IMR-90 (cell line): ENCODE data around the gene HADH. TPM values are rescaled to one million over a fixed set of nuclear protein-coding genes. Genes with fewer than 3 reads are reported as not detected.

Source experiments
- ATAC-seq: fragments of 200-7000 bp; cut with Tn5 transposase; 2 replicates; pipeline ENCODE4 v1.9.1; 2020; ENCODE audit warnings: low read depth, mild to moderate bottlenecking, moderate library complexity
- BruUV-seq: library from RNA; stranded (reverse); fragments of 400-500 nt; replicated peaks from 2 replicates; lab custom pipeline; 2021; lab: Mats Ljungman, UMichigan
- CTCF ChIA-PET: fragments of 300-600 bp; formaldehyde crosslinking; extraction: SDS; loops from one replicate; lab custom pipeline; 2021; ENCODE audit warnings: antibody characterized with exemption; lab: Yijun Ruan, JAX
- POLR2A ChIA-PET: fragments of 300-600 bp; sonication (Branson Sonifier 250); formaldehyde crosslinking; loops from one replicate; lab custom pipeline; 2022; ENCODE audit warnings: antibody characterized with exemption; ENCODE audit not compliant: unreplicated experiment; lab: Charles Lee
- DNase-seq: peaks from one replicate; pipeline ENCODE4 v3.0.0; 2013
- H2AFZ ChIP-seq: replicated peaks from 2 replicates; pipeline ENCODE3; 2013; ENCODE audit warnings: low read length, mild to moderate bottlenecking; ENCODE audit not compliant: poor library complexity
- H2AK5ac ChIP-seq: 2 replicates; pipeline ENCODE4 v1.6.1; 2013; ENCODE audit warnings: low read depth, low read length, inconsistent platforms
- H2AK9ac ChIP-seq: replicated peaks from 2 replicates; pipeline ENCODE3; 2013; ENCODE audit warnings: mild to moderate bottlenecking, low read depth, low read length, moderate library complexity; ENCODE audit not compliant: poor library complexity
- H2BK120ac ChIP-seq: 2 replicates; pipeline ENCODE4 v1.6.1; 2013; ENCODE audit warnings: low read depth, low read length, inconsistent platforms
- H2BK15ac ChIP-seq: 3 replicates; pipeline ENCODE4 v1.6.1; 2013; ENCODE audit warnings: low read depth, low read length, inconsistent platforms
- H2BK20ac ChIP-seq: 2 replicates; pipeline ENCODE4 v1.6.1; 2013; ENCODE audit warnings: low read depth, mild to moderate bottlenecking, inconsistent platforms, low read length, moderate library complexity
- H2BK5ac ChIP-seq: 2 replicates; pipeline ENCODE4 v1.6.1; 2013; ENCODE audit warnings: mild to moderate bottlenecking, low read depth, low read length, inconsistent platforms; ENCODE audit not compliant: poor library complexity, severe bottlenecking
- H3K14ac ChIP-seq: replicated peaks from 2 replicates; pipeline ENCODE4 v1.6.1; 2013; ENCODE audit warnings: low read depth, low read length, inconsistent platforms
- H3K18ac ChIP-seq: 2 replicates; pipeline ENCODE4 v1.6.1; 2013; ENCODE audit warnings: low read depth, low read length, control low read depth
- H3K23ac ChIP-seq: 2 replicates; pipeline ENCODE4 v1.6.1; 2013; ENCODE audit warnings: low read depth, low read length, inconsistent platforms
- H3K27ac ChIP-seq: 2 replicates; pipeline ENCODE4 v1.5.1; 2013; ENCODE audit warnings: mild to moderate bottlenecking, control low read depth, low read length; ENCODE audit not compliant: insufficient read depth
- H3K27me3 ChIP-seq: 2 replicates; pipeline ENCODE4 v1.6.1; 2013; ENCODE audit warnings: low read length; ENCODE audit not compliant: control insufficient read depth, insufficient read depth
- H3K36me3 ChIP-seq: 2 replicates; pipeline ENCODE4 v1.6.1; 2013; ENCODE audit warnings: low read length, mixed read lengths; ENCODE audit not compliant: control insufficient read depth, insufficient read depth
- H3K4ac ChIP-seq: 2 replicates; pipeline ENCODE4 v1.6.1; 2013; ENCODE audit warnings: low read depth, low read length, inconsistent platforms
- H3K4me1 ChIP-seq: 2 replicates; pipeline ENCODE4 v1.6.1; 2013; ENCODE audit warnings: low read length, mixed read lengths; ENCODE audit not compliant: control insufficient read depth, insufficient read depth
- H3K4me2 ChIP-seq: 2 replicates; pipeline ENCODE4 v1.6.1; 2013; ENCODE audit warnings: low read depth, mild to moderate bottlenecking, control low read depth, low read length, moderate library complexity
- H3K4me3 ChIP-seq: 2 replicates; pipeline ENCODE4 v1.5.1; 2013; ENCODE audit warnings: low read depth, mild to moderate bottlenecking, control low read depth, low read length, moderate library complexity; ENCODE audit not compliant: insufficient read depth
- H3K56ac ChIP-seq: 2 replicates; pipeline ENCODE4 v1.6.1; 2013; ENCODE audit warnings: low read length, inconsistent platforms; ENCODE audit not compliant: insufficient read depth; ENCODE audit errors: extremely low read depth
- H3K79me1 ChIP-seq, 2 experiments: 2 replicates each; pipeline ENCODE4 v1.6.1; 2013; ENCODE audit warnings: low read length in 2 of 2, inconsistent platforms in 1 of 2, low read depth in 1 of 2
- H3K9ac ChIP-seq: 2 replicates; pipeline ENCODE4 v1.6.1; 2013; ENCODE audit warnings: low read depth, low read length, control low read depth
- H3K9me1 ChIP-seq: 2 replicates; pipeline ENCODE4 v1.6.1; 2013; ENCODE audit warnings: low read length, inconsistent platforms; ENCODE audit not compliant: insufficient read depth
- H3K9me3 ChIP-seq: 2 replicates; pipeline ENCODE4 v1.6.1; 2013; ENCODE audit warnings: low read length; ENCODE audit not compliant: control insufficient read depth, insufficient read depth
- H4K20me1 ChIP-seq: 2 replicates; pipeline ENCODE4 v1.6.1; 2013; ENCODE audit warnings: low read length, inconsistent platforms; ENCODE audit not compliant: insufficient read depth
- H4K5ac ChIP-seq: 2 replicates; pipeline ENCODE4 v1.6.1; 2013; ENCODE audit warnings: mild to moderate bottlenecking, low read depth, low read length, control low read depth
- H4K8ac ChIP-seq, 2 experiments: 2 replicates each; pipeline ENCODE4 v1.6.1; 2013; ENCODE audit warnings: low read depth in 2 of 2, low read length in 2 of 2, control low read depth in 1 of 2, inconsistent platforms in 1 of 2
- H4K91ac ChIP-seq: 2 replicates; pipeline ENCODE4 v1.6.1; 2013; ENCODE audit warnings: low read depth, low read length, inconsistent platforms; ENCODE audit not compliant: insufficient read depth
- BHLHE40 ChIP-seq: fragments of 150-350 bp; IDR thresholded peaks from 2 replicates; pipeline ENCODE4 v1.6.1; 2016; ENCODE audit warnings: mild to moderate bottlenecking, low read depth, low read length
- CEBPB ChIP-seq: IDR thresholded peaks from 2 replicates; pipeline ENCODE4 v1.6.1; 2012; ENCODE audit warnings: low read depth, low read length, improper control_type of control experiment
- CHD1 ChIP-seq: IDR thresholded peaks from 2 replicates; pipeline ENCODE4 v1.6.1; 2012; ENCODE audit warnings: low read depth, low read length, improper control_type of control experiment
- CTCF ChIP-seq: conservative IDR thresholded peaks from 2 replicates; pipeline ENCODE4 v1.5.1; 2012; ENCODE audit warnings: mild to moderate bottlenecking, low read depth, low read length, improper control_type of control experiment
- FOS ChIP-seq: fragments of 150-350 bp; IDR thresholded peaks from 2 replicates; pipeline ENCODE4 v1.6.1; 2016; ENCODE audit warnings: low read depth, low read length
- MAFK ChIP-seq: IDR thresholded peaks from 2 replicates; pipeline ENCODE4 v1.6.1; 2012; ENCODE audit warnings: low read depth, low read length, improper control_type of control experiment
- MAZ ChIP-seq: IDR thresholded peaks from 2 replicates; pipeline ENCODE4 v1.6.1; 2012; ENCODE audit warnings: low read depth, mild to moderate bottlenecking, low read length, improper control_type of control experiment, moderate library complexity, borderline replicate concordance
- NFE2L2 ChIP-seq: fragments of 150-350 bp; IDR thresholded peaks from 2 replicates; pipeline ENCODE4 v1.6.1; 2016; ENCODE audit warnings: low read depth, mild to moderate bottlenecking, low read length
- POLR2A ChIP-seq: IDR thresholded peaks from 2 replicates; pipeline ENCODE4 v1.6.1; 2012; ENCODE audit warnings: mild to moderate bottlenecking, low read depth, low read length
- RAD21 ChIP-seq: IDR thresholded peaks from 2 replicates; pipeline ENCODE4 v1.6.1; 2012; ENCODE audit warnings: low read length, improper control_type of control experiment
- RCOR1 ChIP-seq: IDR thresholded peaks from 2 replicates; pipeline ENCODE4 v1.6.1; 2012; ENCODE audit warnings: mild to moderate bottlenecking, low read length, improper control_type of control experiment; ENCODE audit not compliant: insufficient replicate concordance
- RFX5 ChIP-seq: IDR thresholded peaks from 2 replicates; pipeline ENCODE4 v1.8.0; 2012; ENCODE audit warnings: low read depth, mild to moderate bottlenecking, low read length, moderate library complexity
- WGBS, 2 experiments: methylation state at CpG; one replicate each; pipeline versions ENCODE4 v1.1.5 to v1.1.7; 2013; ENCODE audit warnings: missing lambda C conversion rate in 2 of 2; ENCODE audit not compliant: insufficient read length in 1 of 2; ENCODE audit errors: extremely low coverage in 2 of 2; 5-methylcytosine and 5-hydroxymethylcytosine counted together
- dilution Hi-C: fragments of 300-500 bp; cut with HindIII; formaldehyde crosslinking; loops from one replicate; pipeline ENCODE4 v1.14.3; 2018; ENCODE audit warnings: low sequenced_read_pairs; ENCODE audit not compliant: unreplicated experiment
- in situ Hi-C: fragments of 300-500 bp; cut with MboI; formaldehyde crosslinking; loops from 3 replicates; pipeline ENCODE4 v1.14.3; 2019; ENCODE audit warnings: low sequenced_read_pairs, inconsistent platforms, mixed read lengths
- intact Hi-C: fragments of 100-400 bp; cut with micrococcal nuclease; formaldehyde crosslinking; loops from 2 replicates; pipeline ENCODE4 v1.10.0; 2022
- polyA plus RNA-seq, 3 experiments: library from polyadenylated mRNA; depleted of rRNA; stranded (reverse); fragments of >200 nt; gene quantifications; 2 replicates each; pipeline ENCODE4 v1.2.3, GENCODE V29; 2012; ENCODE audit warnings: low replicate concordance in 1 of 3
- total RNA-seq: library from RNA; depleted of rRNA; stranded (reverse); fragments of >200 nt; gene quantifications from 2 replicates; pipeline ENCODE4 v1.2.3, GENCODE V29; 2012
- TF ChIP-seq, protein P1 (sequence below): fragments of 150-350 bp; IDR thresholded peaks from 2 replicates; pipeline ENCODE4 v1.6.1; 2017; ENCODE audit warnings: mild to moderate bottlenecking, antibody characterized with exemption, low read length, low read depth
- TF ChIP-seq, protein P2 (sequence below): fragments of 150-350 bp; IDR thresholded peaks from 2 replicates; pipeline ENCODE4 v1.6.1; 2016; ENCODE audit warnings: low read depth, mild to moderate bottlenecking, low read length, moderate library complexity, borderline replicate concordance

Gene HADH
- total and polyA plus RNA-seq, 2 of the 4 experiments (the other 2 are of a cell fraction) = 6.8 to 22.6 TPM

- dilution Hi-C loops = no loop called here
- no TSS peak for BruUV-seq
Measured at GRCh38 chr4:108042927-108043326, 53.2 kb downstream of the HADH start.

More at GRCh38 chr4:108042927-108043326, 53.2 kb downstream of the HADH start:
- no peaks in the 10 kb centered on the region for H4K20me1 ChIP-seq
- H3K27me3 ChIP-seq = peaks cover 4% of the 10 kb centered on the region; the same call in 1 of the 2 replicates
- ATAC-seq = no peak
- POLR2A ChIA-PET = no interaction called here
- TF ChIP-seq RCOR1 = no peak
- no peak for TF ChIP-seq CTCF
- no peak for TF ChIP-seq POLR2A
- TF ChIP-seq RAD21 = no peak
- TF ChIP-seq NFE2L2 = no peak
- TF ChIP-seq, protein P1, sequence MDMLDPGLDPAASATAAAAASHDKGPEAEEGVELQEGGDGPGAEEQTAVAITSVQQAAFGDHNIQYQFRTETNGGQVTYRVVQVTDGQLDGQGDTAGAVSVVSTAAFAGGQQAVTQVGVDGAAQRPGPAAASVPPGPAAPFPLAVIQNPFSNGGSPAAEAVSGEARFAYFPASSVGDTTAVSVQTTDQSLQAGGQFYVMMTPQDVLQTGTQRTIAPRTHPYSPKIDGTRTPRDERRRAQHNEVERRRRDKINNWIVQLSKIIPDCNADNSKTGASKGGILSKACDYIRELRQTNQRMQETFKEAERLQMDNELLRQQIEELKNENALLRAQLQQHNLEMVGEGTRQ = no peak
- TF ChIP-seq CEBPB = no peak
- TF ChIP-seq, protein P2, sequence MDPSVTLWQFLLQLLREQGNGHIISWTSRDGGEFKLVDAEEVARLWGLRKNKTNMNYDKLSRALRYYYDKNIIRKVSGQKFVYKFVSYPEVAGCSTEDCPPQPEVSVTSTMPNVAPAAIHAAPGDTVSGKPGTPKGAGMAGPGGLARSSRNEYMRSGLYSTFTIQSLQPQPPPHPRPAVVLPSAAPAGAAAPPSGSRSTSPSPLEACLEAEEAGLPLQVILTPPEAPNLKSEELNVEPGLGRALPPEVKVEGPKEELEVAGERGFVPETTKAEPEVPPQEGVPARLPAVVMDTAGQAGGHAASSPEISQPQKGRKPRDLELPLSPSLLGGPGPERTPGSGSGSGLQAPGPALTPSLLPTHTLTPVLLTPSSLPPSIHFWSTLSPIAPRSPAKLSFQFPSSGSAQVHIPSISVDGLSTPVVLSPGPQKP = no peak
- no peak for TF ChIP-seq BHLHE40
- TF ChIP-seq CHD1 = no peak
- no peak for TF ChIP-seq MAFK
- no peak for TF ChIP-seq FOS
- no peak for TF ChIP-seq RFX5
- no peak for TF ChIP-seq MAZ
- H3K14ac ChIP-seq = no peak overlapping the region
- no peak overlapping the region for H3K27ac ChIP-seq
- H3K4ac ChIP-seq = no peak overlapping the region
- H4K91ac ChIP-seq = no peak overlapping the region
- DNase-seq = no peak
- no peak overlapping the region for H3K18ac ChIP-seq
- no peak overlapping the region for H2BK20ac ChIP-seq
- no peak overlapping the region for H3K4me2 ChIP-seq
- H3K9ac ChIP-seq = no peak overlapping the region
- CTCF ChIA-PET = interaction anchor here (0.5 to 1.5 kb wide), 3 partner anchors 9 to 328 kb away, joined by 3 to 6 read pairs (median 6); no protein-coding TSS in a partner anchor
- H3K4me1 ChIP-seq = no peaks in the 10 kb centered on the region
- H3K9me1 ChIP-seq = no peaks in the 10 kb centered on the region
- H2AK9ac ChIP-seq = no peak overlapping the region
- H3K79me1 ChIP-seq = no peaks in the 10 kb centered on the region
- H2BK5ac ChIP-seq = no peak overlapping the region
- WGBS, 2 experiments = no CpG with 5 or more reads among the region's 3 CpGs
- no peak overlapping the region for H2BK15ac ChIP-seq
- in situ Hi-C loops (no loop called here), intact Hi-C loops (no loop called here)
- no peak overlapping the region for H3K23ac ChIP-seq
- no peak overlapping the region for H4K8ac ChIP-seq
- H3K9me3 ChIP-seq = no peaks in the 10 kb centered on the region
- H3K36me3 ChIP-seq = no peaks in the 10 kb centered on the region
- no peak overlapping the region for H3K56ac ChIP-seq
- no peak overlapping the region for H2BK120ac ChIP-seq
- no peak overlapping the region for H2AK5ac ChIP-seq
- no peak overlapping the region for H3K4me3 ChIP-seq
- no peak overlapping the region for H2AFZ ChIP-seq
- no peak overlapping the region for H4K5ac ChIP-seq
